MCF 10A (cell line): ENCODE data around the gene CCDC146. TPM values are rescaled to one million over a fixed set of nuclear protein-coding genes. Genes with fewer than 3 reads are reported as not detected.

Source experiments
- BruUV-seq: library from RNA; stranded (reverse); fragments of 400-500 nt; replicated peaks from 2 replicates; lab custom pipeline; 2021; lab: Mats Ljungman, UMichigan
- CTCF ChIA-PET: fragments of 300-600 bp; sonication (Branson Sonifier 250); formaldehyde crosslinking; extraction: SDS; loops from one replicate; lab custom pipeline; 2021; ENCODE audit warnings: antibody characterized with exemption, inconsistent platforms; lab: Yijun Ruan, JAX
- POLR2A ChIA-PET: fragments of 300-600, 350-650 bp; sonication (Branson Sonifier 250); formaldehyde crosslinking; extraction: SDS; loops from one replicate; lab custom pipeline; 2020; ENCODE audit warnings: antibody characterized with exemption, inconsistent platforms; lab: Yijun Ruan, JAX
- DNase-seq: peaks from one replicate; pipeline ENCODE4 v3.0.0-alpha.2; 2018; ENCODE audit not compliant: unreplicated experiment
- H3K27ac Mint-ChIP-seq: one replicate; pipeline ENCODE4 v1.8.0; 2022; ENCODE audit warnings: mild to moderate bottlenecking, low read depth, mixed read lengths; ENCODE audit not compliant: unreplicated experiment
- H3K27me3 Mint-ChIP-seq: one replicate; pipeline ENCODE4 v1.8.0; 2022; ENCODE audit warnings: mixed read lengths; ENCODE audit not compliant: insufficient read depth, unreplicated experiment
- H3K36me3 Mint-ChIP-seq: one replicate; pipeline ENCODE4 v1.8.0; 2022; ENCODE audit warnings: mild to moderate bottlenecking, moderate library complexity, mixed read lengths; ENCODE audit not compliant: insufficient read depth, unreplicated experiment
- H3K4me1 Mint-ChIP-seq: one replicate; pipeline ENCODE4 v1.8.0; 2022; ENCODE audit warnings: mixed read lengths; ENCODE audit not compliant: insufficient read depth, unreplicated experiment
- H3K4me3 Mint-ChIP-seq: one replicate; pipeline ENCODE4 v1.8.0; 2022; ENCODE audit warnings: mild to moderate bottlenecking, moderate library complexity, mixed read lengths; ENCODE audit not compliant: unreplicated experiment
- H3K9me3 Mint-ChIP-seq: one replicate; pipeline ENCODE4 v1.8.0; 2022; ENCODE audit warnings: mixed read lengths; ENCODE audit not compliant: unreplicated experiment
- intact Hi-C: fragments of 100-400 bp; cut with micrococcal nuclease; formaldehyde crosslinking; loops from 2 replicates; pipeline ENCODE4 v1.14.1; 2022
- total RNA-seq: library from RNA; stranded (reverse); gene quantifications from 2 replicates; pipeline ENCODE4 v1.2.3, GENCODE V29; 2022
- TF ChIP-seq, protein P1 (sequence below): fragments of 200-600 bp; IDR thresholded peaks from one replicate; pipeline ENCODE4 v1.8.0; 2022; ENCODE audit warnings: antibody characterized with exemption, mild to moderate bottlenecking; ENCODE audit not compliant: unreplicated experiment

The CCDC146 gene
- total RNA-seq, 1 experiment from 2014 or later = 2.7 TPM

DNA sequence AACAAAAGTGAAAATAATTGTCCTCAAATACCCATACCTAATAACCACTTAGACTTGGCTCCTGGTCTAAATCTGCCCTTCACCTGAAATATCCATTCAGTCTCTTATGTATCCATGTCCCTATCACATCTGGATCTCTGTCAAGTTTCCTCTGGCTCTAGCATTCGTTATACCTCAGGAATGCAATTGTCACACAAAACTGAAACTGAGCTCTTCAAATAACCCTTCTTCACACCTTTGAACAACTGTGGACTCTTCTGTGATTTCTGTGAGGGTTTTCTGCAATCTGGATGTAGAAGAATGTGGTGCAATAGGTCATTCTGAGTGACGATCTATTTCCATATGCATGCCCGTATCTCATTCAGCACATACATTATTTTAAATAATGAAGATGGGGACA, 130.7 kb downstream of the CCDC146 start:
- POLR2A ChIA-PET = interaction anchor here (0.6 to 1.0 kb wide), 2 partner anchors 10 to 131 kb away, joined by 3 to 4 read pairs; partner anchors contain the start of gene CCDC146
- TF ChIP-seq, protein P1, sequence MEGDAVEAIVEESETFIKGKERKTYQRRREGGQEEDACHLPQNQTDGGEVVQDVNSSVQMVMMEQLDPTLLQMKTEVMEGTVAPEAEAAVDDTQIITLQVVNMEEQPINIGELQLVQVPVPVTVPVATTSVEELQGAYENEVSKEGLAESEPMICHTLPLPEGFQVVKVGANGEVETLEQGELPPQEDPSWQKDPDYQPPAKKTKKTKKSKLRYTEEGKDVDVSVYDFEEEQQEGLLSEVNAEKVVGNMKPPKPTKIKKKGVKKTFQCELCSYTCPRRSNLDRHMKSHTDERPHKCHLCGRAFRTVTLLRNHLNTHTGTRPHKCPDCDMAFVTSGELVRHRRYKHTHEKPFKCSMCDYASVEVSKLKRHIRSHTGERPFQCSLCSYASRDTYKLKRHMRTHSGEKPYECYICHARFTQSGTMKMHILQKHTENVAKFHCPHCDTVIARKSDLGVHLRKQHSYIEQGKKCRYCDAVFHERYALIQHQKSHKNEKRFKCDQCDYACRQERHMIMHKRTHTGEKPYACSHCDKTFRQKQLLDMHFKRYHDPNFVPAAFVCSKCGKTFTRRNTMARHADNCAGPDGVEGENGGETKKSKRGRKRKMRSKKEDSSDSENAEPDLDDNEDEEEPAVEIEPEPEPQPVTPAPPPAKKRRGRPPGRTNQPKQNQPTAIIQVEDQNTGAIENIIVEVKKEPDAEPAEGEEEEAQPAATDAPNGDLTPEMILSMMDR = no peak
- H3K4me1 Mint-ChIP-seq = no peaks in the 10 kb centered on the region

DNA sequence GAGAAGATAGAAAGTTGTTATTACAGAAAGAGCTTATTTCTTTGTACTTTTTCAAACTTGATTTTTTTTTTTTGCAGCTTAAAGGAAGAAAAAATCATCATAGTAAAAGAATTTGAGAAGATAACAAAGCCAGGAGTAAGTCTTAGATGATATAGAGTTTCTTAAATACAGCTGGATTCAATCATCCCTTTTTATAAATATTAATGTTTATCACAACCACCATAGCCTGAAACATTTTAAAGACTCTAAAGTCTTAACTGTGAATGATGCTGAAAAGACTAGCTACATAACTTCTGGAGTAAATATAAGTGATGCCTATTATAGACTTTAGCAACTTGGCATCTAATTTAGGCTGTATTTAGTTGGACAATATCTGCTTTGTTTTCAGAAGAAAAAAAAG, 132.0 kb downstream of the CCDC146 start:
- BruUV-seq = no TSS peak
- ChIA-PET POLR2A (interaction anchor here (0.7 to 0.8 kb wide), 2 partner anchors 16 to 131 kb away, joined by 3 to 4 read pairs; no protein-coding TSS in a partner anchor), CTCF (interaction anchor here (0.6 kb wide), 1 partner anchor 104 kb away, joined by 3 read pairs; no protein-coding TSS in a partner anchor)
- Mint-ChIP-seq H3K27ac (no peak overlapping the region), H3K4me1 (no peaks in the 10 kb centered on the region), H3K9me3 (no peaks in the 10 kb centered on the region), H3K36me3 (no peaks in the 10 kb centered on the region), H3K27me3 (no peaks in the 10 kb centered on the region), H3K4me3 (no peak overlapping the region)
- intact Hi-C loops = no loop called here
- DNase-seq = no peak
- TF ChIP-seq, protein P1 = no peak

More for the DNA sequence above, 130.7 kb downstream of the CCDC146 start:
- Mint-ChIP-seq H3K4me3 (no peak overlapping the region), H3K36me3 (no peaks in the 10 kb centered on the region), H3K27me3 (no peaks in the 10 kb centered on the region), H3K9me3 (no peaks in the 10 kb centered on the region), H3K27ac (no peak overlapping the region)
- intact Hi-C loops = no loop called here
- no TSS peak for BruUV-seq
- DNase-seq = no peak
- CTCF ChIA-PET = interaction anchor here (0.9 to 1.7 kb wide), 4 partner anchors 9 to 82 kb away, joined by 3 to 4 read pairs (median 4); no protein-coding TSS in a partner anchor

DNA sequence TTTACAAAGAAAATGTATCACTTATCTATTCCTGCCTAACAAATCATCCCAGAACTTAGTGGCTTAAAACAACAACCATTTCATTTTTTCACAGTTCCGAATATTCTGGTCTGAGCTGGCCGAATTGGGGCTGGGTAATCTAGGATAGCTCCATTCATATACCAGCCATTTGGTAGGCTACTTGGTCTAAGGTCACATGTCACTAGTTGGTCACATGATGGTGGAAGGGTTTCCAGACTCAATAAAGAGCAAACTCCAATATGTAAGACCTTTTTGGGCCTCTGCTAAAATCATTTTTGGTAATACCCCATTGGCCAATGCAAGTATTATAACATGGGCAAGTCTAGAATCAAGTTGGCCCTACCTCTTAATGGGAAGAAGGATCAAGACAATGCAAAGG, 132.5 kb downstream of the CCDC146 start:
- CTCF ChIA-PET = interaction anchor here (1.6 kb wide), 1 partner anchor 8 kb away, joined by 8 read pairs; no protein-coding TSS in a partner anchor
- Mint-ChIP-seq H3K27me3 (no peaks in the 10 kb centered on the region), H3K27ac (no peak overlapping the region), H3K9me3 (no peaks in the 10 kb centered on the region), H3K4me3 (no peak overlapping the region), H3K36me3 (no peaks in the 10 kb centered on the region), H3K4me1 (no peaks in the 10 kb centered on the region)
- BruUV-seq = no TSS peak
- DNase-seq = no peak
- intact Hi-C loops = no loop called here
- TF ChIP-seq, protein P1 = no peak
- POLR2A ChIA-PET = interaction anchor here (0.8 kb wide), 1 partner anchor 16 kb away, joined by 3 read pairs; no protein-coding TSS in a partner anchor

DNA sequence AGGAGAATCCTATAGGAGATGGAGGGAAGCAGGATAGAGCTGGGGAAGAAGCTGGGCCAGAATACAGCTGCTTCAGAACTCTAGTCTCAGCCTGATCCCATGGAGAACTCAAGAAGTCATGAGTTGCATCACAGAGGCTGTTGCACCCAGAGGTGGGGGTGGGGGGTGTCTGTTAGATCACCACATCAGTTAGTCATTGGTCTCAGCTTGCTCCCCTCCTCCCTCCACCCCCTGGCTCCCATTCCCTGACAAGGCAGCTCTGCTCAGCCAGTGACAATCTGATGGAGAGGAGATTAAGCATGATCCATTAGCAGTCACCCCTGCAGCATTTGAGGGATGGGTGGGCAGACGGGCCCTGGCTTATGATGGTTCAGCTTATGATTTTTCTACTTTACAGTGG, 135.6 kb downstream of the CCDC146 start:
- Mint-ChIP-seq H3K27me3 (no peaks in the 10 kb centered on the region), H3K4me1 (no peaks in the 10 kb centered on the region), H3K27ac (no peak overlapping the region), H3K4me3 (no peak overlapping the region), H3K9me3 (no peaks in the 10 kb centered on the region), H3K36me3 (no peaks in the 10 kb centered on the region)
- ChIA-PET CTCF (interaction anchor here (0.7 to 2.6 kb wide), 3 partner anchors 9 to 73 kb away, joined by 3 to 12 read pairs (median 3); no protein-coding TSS in a partner anchor), POLR2A (no interaction called here)
- BruUV-seq = no TSS peak
- TF ChIP-seq, protein P1 = no peak
- DNase-seq = peak; percentile 11
- intact Hi-C loops = no loop called here
